Activated T-helper 2 cell treated with anti-CD3 and anti-CD28 coated beads, Interferon-gamma antibody, Interleukin-2, Interleukin-4, amounts not matched to agents 10 μg/mL and 5 μg/mL and 100 μg/mL, durations not matched to agents 14 hours and 24 hours and 36 hours (primary cell): ENCODE data around the gene CISH. TPM values are rescaled to one million over a fixed set of nuclear protein-coding genes. Genes with fewer than 3 reads are reported as not detected.

Experiments
- DNase-seq: peaks from one replicate; pipeline ENCODE4 v3.0.0; 2021; ENCODE audit warnings: low spot score
- H3K27ac Mint-ChIP-seq: one replicate; pipeline ENCODE4 v1.8.0; 2021; ENCODE audit warnings: mixed read lengths
- H3K27me3 Mint-ChIP-seq: one replicate; pipeline ENCODE4 v1.8.0; 2021; ENCODE audit warnings: low read depth, mixed read lengths
- H3K36me3 Mint-ChIP-seq: one replicate; pipeline ENCODE4 v1.8.0; 2021; ENCODE audit warnings: low read depth, mixed read lengths
- H3K4me1 Mint-ChIP-seq: one replicate; pipeline ENCODE4 v1.8.0; 2021; ENCODE audit warnings: low read depth, mixed read lengths
- H3K4me3 Mint-ChIP-seq: one replicate; pipeline ENCODE4 v1.8.0; 2021; ENCODE audit warnings: low read depth, mild to moderate bottlenecking, moderate library complexity, mixed read lengths
- H3K9me3 Mint-ChIP-seq: one replicate; pipeline ENCODE4 v1.8.0; 2021; ENCODE audit warnings: mixed read lengths
- intact Hi-C: fragments of 100-400 bp; cut with micrococcal nuclease; formaldehyde crosslinking; loops from one replicate; pipeline ENCODE4 v1.15.1; 2023
- total RNA-seq: library from RNA; stranded (reverse); gene quantifications from 2 replicates; pipeline ENCODE4 v1.2.3, GENCODE V29; 2022

CISH gene
- total RNA-seq, 1 donor from 2014 or later: 351 TPM

GRCh38 chr3:50651445-50651844 is 39.9 kb upstream of the CISH start:
- no peak overlapping the region for H3K27ac Mint-ChIP-seq
- peaks cover 34% of the 10 kb centered on the region for H3K36me3 Mint-ChIP-seq
- intact Hi-C loops: no loop called here
- H3K4me3 Mint-ChIP-seq: no peak overlapping the region
- no peaks in the 10 kb centered on the region for H3K27me3 Mint-ChIP-seq
- DNase-seq: no peak
- H3K9me3 Mint-ChIP-seq: no peaks in the 10 kb centered on the region
- peaks cover 17% of the 10 kb centered on the region for H3K4me1 Mint-ChIP-seq

DNA sequence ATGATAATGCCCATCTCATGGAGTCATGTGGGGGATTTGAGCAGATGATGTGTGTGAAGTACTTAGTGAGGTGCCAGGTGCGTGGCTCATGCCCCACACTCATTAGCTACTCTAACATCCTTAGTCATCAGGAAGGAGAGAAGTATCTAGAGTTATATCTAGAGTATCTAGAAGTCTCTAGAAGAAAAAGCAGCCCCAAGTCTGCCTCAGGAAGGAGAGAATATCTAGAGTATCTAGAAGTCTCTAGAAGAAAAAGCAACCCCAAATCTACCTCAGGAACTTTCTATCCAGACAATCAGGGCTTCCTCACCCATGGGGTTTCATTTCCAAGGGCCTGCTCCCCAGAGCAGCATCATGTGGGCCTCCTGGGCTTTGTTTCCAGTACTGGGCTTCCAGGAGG is 38.4 kb upstream of the CISH start:
- peaks cover 47% of the 10 kb centered on the region for H3K36me3 Mint-ChIP-seq
- DNase-seq: no peak
- intact Hi-C loops: no loop called here
- no peaks in the 10 kb centered on the region for H3K27me3 Mint-ChIP-seq
- no peaks in the 10 kb centered on the region for H3K9me3 Mint-ChIP-seq
- H3K4me3 Mint-ChIP-seq: no peak overlapping the region
- no peak overlapping the region for H3K27ac Mint-ChIP-seq
- H3K4me1 Mint-ChIP-seq: peaks cover 12% of the 10 kb centered on the region

GRCh38 chr3:50649451-50649931 is 37.9 kb upstream of the CISH start:
- H3K9me3 Mint-ChIP-seq: no peaks in the 10 kb centered on the region
- intact Hi-C loops: no loop called here
- peaks cover 50% of the 10 kb centered on the region for H3K36me3 Mint-ChIP-seq
- no peak for DNase-seq
- peaks cover 6% of the 10 kb centered on the region for H3K4me1 Mint-ChIP-seq
- H3K27ac Mint-ChIP-seq: no peak overlapping the region
- no peaks in the 10 kb centered on the region for H3K27me3 Mint-ChIP-seq
- H3K4me3 Mint-ChIP-seq: no peak overlapping the region

DNA sequence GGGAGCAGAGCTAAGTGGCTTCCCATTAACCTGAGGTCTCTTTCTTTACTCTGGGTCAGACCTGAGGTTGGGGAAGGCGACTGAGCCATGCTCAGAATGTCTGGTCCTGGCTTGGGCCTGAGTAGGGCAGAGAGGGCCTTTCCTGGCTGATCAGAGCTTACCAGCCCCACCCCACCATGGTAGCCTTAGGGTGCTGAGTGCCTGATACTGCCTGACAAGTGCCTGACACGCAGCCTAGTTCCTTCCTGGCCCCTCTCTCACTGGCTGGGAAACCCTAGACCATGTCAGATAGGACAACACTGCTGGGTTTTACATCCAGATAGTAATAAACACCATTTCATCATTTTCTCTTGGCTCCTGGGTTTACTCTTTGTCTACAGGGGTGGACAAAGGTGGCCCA is 37.4 kb upstream of the CISH start:
- peaks cover 55% of the 10 kb centered on the region for H3K36me3 Mint-ChIP-seq
- H3K4me3 Mint-ChIP-seq: no peak overlapping the region
- no peak overlapping the region for H3K27ac Mint-ChIP-seq
- H3K4me1 Mint-ChIP-seq: peaks cover 5% of the 10 kb centered on the region
- intact Hi-C loops: no loop called here
- no peak for DNase-seq
- H3K27me3 Mint-ChIP-seq: no peaks in the 10 kb centered on the region
- H3K9me3 Mint-ChIP-seq: no peaks in the 10 kb centered on the region

- peaks cover 62% of the 10 kb centered on the region for H3K36me3 Mint-ChIP-seq
These were observed 36.7 kb upstream of the CISH start for GRCh38 chr3:50648313-50648712.

GRCh38 chr3:50645378-50645777 is 33.8 kb upstream of the CISH start:
- intact Hi-C loops: no loop called here
- no peak overlapping the region for H3K27ac Mint-ChIP-seq
- H3K36me3 Mint-ChIP-seq: peaks cover 86% of the 10 kb centered on the region

More at GRCh38 chr3:50648313-50648712, 36.7 kb upstream of the CISH start:
- no peak for DNase-seq
- intact Hi-C loops: no loop called here
- H3K4me1 Mint-ChIP-seq: no peaks in the 10 kb centered on the region
- no peaks in the 10 kb centered on the region for H3K27me3 Mint-ChIP-seq
- H3K27ac Mint-ChIP-seq: peak overlapping the region; percentile 17
- no peak overlapping the region for H3K4me3 Mint-ChIP-seq
- H3K9me3 Mint-ChIP-seq: no peaks in the 10 kb centered on the region

GRCh38 chr3:50644561-50644960 is 33.0 kb upstream of the CISH start:
- no peaks in the 10 kb centered on the region for H3K9me3 Mint-ChIP-seq
- H3K4me1 Mint-ChIP-seq: peaks cover 2% of the 10 kb centered on the region
- peaks cover 83% of the 10 kb centered on the region for H3K36me3 Mint-ChIP-seq
- intact Hi-C loops: no loop called here
- H3K4me3 Mint-ChIP-seq: no peak overlapping the region
- H3K27ac Mint-ChIP-seq: no peak overlapping the region
- no peaks in the 10 kb centered on the region for H3K27me3 Mint-ChIP-seq
- no peak for DNase-seq

More at GRCh38 chr3:50645378-50645777, 33.8 kb upstream of the CISH start:
- no peaks in the 10 kb centered on the region for H3K27me3 Mint-ChIP-seq
- no peak overlapping the region for H3K4me3 Mint-ChIP-seq
- no peaks in the 10 kb centered on the region for H3K9me3 Mint-ChIP-seq
- peaks cover 2% of the 10 kb centered on the region for H3K4me1 Mint-ChIP-seq
- DNase-seq: no peak

GRCh38 chr3:50642382-50642781 is 30.8 kb upstream of the CISH start:
- Mint-ChIP-seq H3K4me3 (no peak overlapping the region), H3K4me1 (peaks cover 12% of the 10 kb centered on the region), H3K27ac (peak overlapping the region; percentile 14), H3K36me3 (peaks cover 82% of the 10 kb centered on the region), H3K9me3 (no peaks in the 10 kb centered on the region), H3K27me3 (no peaks in the 10 kb centered on the region)
- DNase-seq: no peak
- intact Hi-C loops: no loop called here

DNA sequence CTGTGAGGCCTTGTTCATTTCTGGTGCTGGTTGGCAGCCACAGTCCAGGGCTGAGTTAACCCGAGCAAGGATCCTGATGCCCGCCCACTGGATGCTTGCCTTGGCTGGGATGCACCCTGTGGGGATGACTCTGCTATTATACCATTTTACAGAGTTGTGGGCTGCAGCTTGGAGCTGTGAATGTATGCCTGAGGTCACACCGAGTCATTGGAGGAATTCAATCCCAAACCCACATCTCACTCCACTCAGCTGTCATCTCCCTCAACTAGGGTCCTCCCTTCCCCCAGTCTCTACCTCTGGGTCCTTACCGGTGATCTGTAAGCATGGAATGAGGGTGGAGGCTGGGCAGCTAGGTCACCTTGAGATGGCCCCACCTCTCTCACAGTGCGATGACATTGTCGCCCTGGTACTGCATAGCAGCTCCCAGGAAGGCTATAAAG is 27.5 kb upstream of the CISH start:
- Mint-ChIP-seq H3K27me3 (no peaks in the 10 kb centered on the region), H3K4me1 (peaks cover 31% of the 10 kb centered on the region), H3K9me3 (no peaks in the 10 kb centered on the region), H3K27ac (peak overlapping the region; percentile 57), H3K36me3 (peaks cover 66% of the 10 kb centered on the region), H3K4me3 (no peak overlapping the region)
- no peak for DNase-seq
- intact Hi-C loops: no loop called here

- no peaks in the 10 kb centered on the region for H3K27me3 Mint-ChIP-seq
- no peak overlapping the region for H3K4me3 Mint-ChIP-seq
- H3K27ac Mint-ChIP-seq: peak overlapping the region; percentile 85
- peaks cover 42% of the 10 kb centered on the region for H3K4me1 Mint-ChIP-seq
- H3K9me3 Mint-ChIP-seq: no peaks in the 10 kb centered on the region
- intact Hi-C loops: no loop called here
- peaks cover 63% of the 10 kb centered on the region for H3K36me3 Mint-ChIP-seq
- DNase-seq: no peak
These were observed 26.4 kb upstream of the CISH start for GRCh38 chr3:50637945-50638344.

DNA sequence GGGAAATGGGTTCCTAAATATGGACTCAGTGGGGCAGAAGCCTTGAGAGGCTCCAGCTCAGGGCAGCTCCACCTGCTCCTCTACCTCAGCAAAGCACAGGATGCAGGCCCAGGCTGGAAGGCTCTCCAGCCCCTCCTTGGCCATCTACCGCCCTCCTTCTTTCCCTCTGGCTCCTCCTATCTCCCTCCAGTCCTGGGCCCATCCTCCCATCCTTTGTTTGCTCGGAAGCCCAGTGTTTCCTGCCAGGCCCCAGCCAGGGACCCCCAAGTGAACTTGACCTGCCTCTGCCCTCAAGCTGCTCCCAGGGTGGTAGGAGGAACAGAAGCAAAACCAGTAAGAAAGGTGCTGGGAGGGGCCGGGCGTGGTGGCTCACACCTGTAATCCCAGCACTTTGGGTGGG is 25.4 kb upstream of the CISH start:
- H3K9me3 Mint-ChIP-seq: no peaks in the 10 kb centered on the region
- no peak for DNase-seq
- intact Hi-C loops: no loop called here
- no peak overlapping the region for H3K4me3 Mint-ChIP-seq
- peaks cover 52% of the 10 kb centered on the region for H3K4me1 Mint-ChIP-seq
- H3K27ac Mint-ChIP-seq: peak overlapping the region; percentile 85
- H3K27me3 Mint-ChIP-seq: no peaks in the 10 kb centered on the region
- H3K36me3 Mint-ChIP-seq: peaks cover 65% of the 10 kb centered on the region

- Mint-ChIP-seq H3K27me3 (no peaks in the 10 kb centered on the region), H3K27ac (peak overlapping the region; percentile 16), H3K36me3 (peaks cover 67% of the 10 kb centered on the region), H3K4me1 (peaks cover 69% of the 10 kb centered on the region), H3K4me3 (no peak overlapping the region), H3K9me3 (no peaks in the 10 kb centered on the region)
- intact Hi-C loops: no loop called here
- DNase-seq: no peak
These were observed 23.5 kb upstream of the CISH start for GRCh38 chr3:50635066-50635465.

- Mint-ChIP-seq H3K36me3 (peaks cover 62% of the 10 kb centered on the region), H3K4me1 (peaks cover 81% of the 10 kb centered on the region), H3K9me3 (no peaks in the 10 kb centered on the region), H3K27ac (peak overlapping the region; percentile 85), H3K27me3 (no peaks in the 10 kb centered on the region), H3K4me3 (no peak overlapping the region)
- no peak for DNase-seq
- intact Hi-C loops: no loop called here
These were observed 21.7 kb upstream of the CISH start for GRCh38 chr3:50633230-50633790.
